Glutamatergic neuron (in vitro differentiated cells): ENCODE data around the gene CELF4. TPM values are rescaled to one million over a fixed set of nuclear protein-coding genes. Genes with fewer than 3 reads are reported as not detected.

ENCODE experiments used
- DNase-seq: peaks from one replicate; pipeline ENCODE4 v3.0.0; 2022
- H3K27ac Mint-ChIP-seq: one replicate; pipeline ENCODE4 v1.8.0; 2020; ENCODE audit warnings: mild to moderate bottlenecking, mixed read lengths, inconsistent platforms; ENCODE audit not compliant: unreplicated experiment
- H3K27me3 Mint-ChIP-seq: one replicate; pipeline ENCODE4 v1.8.0; 2020; ENCODE audit warnings: mild to moderate bottlenecking, moderate library complexity, mixed read lengths, inconsistent platforms; ENCODE audit not compliant: unreplicated experiment
- H3K36me3 Mint-ChIP-seq: one replicate; pipeline ENCODE4 v1.8.0; 2020; ENCODE audit warnings: mild to moderate bottlenecking, mixed read lengths, inconsistent platforms; ENCODE audit not compliant: unreplicated experiment
- H3K4me1 Mint-ChIP-seq: one replicate; pipeline ENCODE4 v1.8.0; 2020; ENCODE audit warnings: mild to moderate bottlenecking, low read depth, mixed read lengths, inconsistent platforms; ENCODE audit not compliant: unreplicated experiment
- H3K4me3 Mint-ChIP-seq: one replicate; pipeline ENCODE4 v1.8.0; 2020; ENCODE audit warnings: mild to moderate bottlenecking, mixed read lengths, inconsistent platforms; ENCODE audit not compliant: unreplicated experiment
- H3K9me3 Mint-ChIP-seq: one replicate; pipeline ENCODE4 v1.8.0; 2020; ENCODE audit warnings: mild to moderate bottlenecking, moderate library complexity, mixed read lengths, inconsistent platforms; ENCODE audit not compliant: unreplicated experiment
- CTCF ChIP-seq: fragments of 200-600 bp; sonication (generic); IDR thresholded peaks from one replicate; pipeline ENCODE4 v1.5.0; 2021; ENCODE audit not compliant: partially characterized antibody, unreplicated experiment
- total RNA-seq: library from RNA; stranded (reverse); fragmentation: NEBNext Ultra II Directional; extraction: Animal tissue kit (Norgen Biotek cat#: 25700); gene quantifications from one replicate; pipeline ENCODE4 v1.2.1, GENCODE V29; 2021; ENCODE audit not compliant: unreplicated experiment

CELF4 gene
- total RNA-seq, 1 donor from 2014 or later: 38.4 TPM

DNA sequence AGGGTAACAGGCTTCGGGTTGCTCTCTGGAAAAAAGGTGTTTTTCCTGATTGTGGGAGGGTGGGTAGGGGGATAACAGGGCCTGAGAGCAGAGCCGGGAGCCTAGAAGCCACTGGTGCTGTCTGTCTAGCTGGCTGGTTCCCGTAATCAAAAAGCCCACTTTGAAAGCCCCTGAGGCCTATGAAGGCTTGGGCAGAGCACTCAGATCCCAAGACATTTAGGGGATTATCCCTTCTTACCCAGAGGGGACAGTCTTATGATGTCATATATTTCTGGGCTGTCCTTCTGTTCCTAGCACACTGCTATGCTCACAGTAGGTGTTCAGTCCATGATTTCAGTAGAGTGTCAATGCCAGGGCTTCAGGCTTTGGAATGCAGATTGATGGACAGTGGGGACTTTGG lies 45.1 kb downstream of the CELF4 start:
- H3K4me3 Mint-ChIP-seq: no peak overlapping the region
- peaks cover 6% of the 10 kb centered on the region for H3K9me3 Mint-ChIP-seq
- no peak for DNase-seq
- TF ChIP-seq CTCF: no peak
- H3K27me3 Mint-ChIP-seq: peaks cover 17% of the 10 kb centered on the region
- no peaks in the 10 kb centered on the region for H3K36me3 Mint-ChIP-seq
- peaks cover 40% of the 10 kb centered on the region for H3K4me1 Mint-ChIP-seq
- H3K27ac Mint-ChIP-seq: no peak overlapping the region

- peak overlapping the region; percentile 10 for H3K4me3 Mint-ChIP-seq
- no peak for DNase-seq
- TF ChIP-seq CTCF: no peak
- no peak overlapping the region for H3K27ac Mint-ChIP-seq
- peaks cover 17% of the 10 kb centered on the region for H3K27me3 Mint-ChIP-seq
- H3K9me3 Mint-ChIP-seq: peaks cover 6% of the 10 kb centered on the region
- no peaks in the 10 kb centered on the region for H3K36me3 Mint-ChIP-seq
- peaks cover 37% of the 10 kb centered on the region for H3K4me1 Mint-ChIP-seq
Measured at GRCh38 chr18:37519510-37520135, 46.0 kb downstream of the CELF4 start.

DNA sequence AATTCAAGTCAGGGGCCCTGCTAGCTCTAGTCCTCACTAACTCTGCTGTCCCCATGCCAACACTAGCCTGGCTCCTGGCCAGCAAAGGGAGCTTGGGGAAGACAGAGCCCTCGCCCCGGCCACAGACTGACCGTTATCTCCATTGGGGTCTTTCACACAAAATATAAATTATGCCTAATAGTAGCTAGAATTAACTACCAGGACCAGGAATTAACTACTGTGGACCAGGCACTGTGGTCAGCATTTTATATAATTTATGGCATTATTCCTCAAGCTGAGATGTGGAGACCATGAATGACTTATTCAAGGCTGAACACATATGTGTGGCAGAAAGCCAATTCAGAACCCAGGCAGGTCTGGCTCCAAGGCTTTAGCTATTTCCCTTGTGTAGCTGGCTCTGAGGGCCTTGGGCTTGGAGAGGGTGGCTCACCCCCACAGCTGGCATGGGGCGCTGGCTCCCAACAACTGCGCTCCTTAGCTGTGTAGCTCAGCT lies 49.2 kb downstream of the CELF4 start:
- no peak for DNase-seq
- TF ChIP-seq CTCF: no peak
- H3K4me3 Mint-ChIP-seq: no peak overlapping the region
- H3K9me3 Mint-ChIP-seq: peaks cover 3% of the 10 kb centered on the region
- peaks cover 11% of the 10 kb centered on the region for H3K36me3 Mint-ChIP-seq
- no peak overlapping the region for H3K27ac Mint-ChIP-seq
- H3K4me1 Mint-ChIP-seq: peaks cover 23% of the 10 kb centered on the region
- H3K27me3 Mint-ChIP-seq: peaks cover 13% of the 10 kb centered on the region

DNA sequence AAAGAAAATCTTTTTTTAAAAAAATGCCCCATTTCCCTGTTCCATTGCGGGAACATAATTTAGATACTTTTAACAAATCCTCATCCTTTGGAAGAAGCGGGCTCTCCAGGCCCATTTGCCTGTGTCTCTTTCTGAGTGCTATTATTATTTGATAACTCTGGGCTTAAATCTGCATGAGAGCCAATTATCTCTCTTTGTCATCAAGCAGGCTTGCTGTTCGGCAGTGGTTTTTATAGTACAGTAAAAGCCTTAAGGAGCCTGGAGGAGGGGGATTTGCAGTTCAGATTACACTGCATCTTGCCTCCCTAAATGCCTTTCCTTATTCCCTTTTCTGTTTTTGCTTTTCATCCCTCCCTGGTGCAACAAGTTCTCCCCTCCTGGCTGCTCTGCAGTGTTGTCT lies 50.6 kb downstream of the CELF4 start:
- Mint-ChIP-seq H3K27me3 (peaks cover 18% of the 10 kb centered on the region), H3K9me3 (peaks cover 3% of the 10 kb centered on the region)

More for the DNA sequence above, 50.6 kb downstream of the CELF4 start:
- Mint-ChIP-seq H3K4me1 (peaks cover 20% of the 10 kb centered on the region), H3K4me3 (no peak overlapping the region), H3K27ac (no peak overlapping the region), H3K36me3 (peaks cover 26% of the 10 kb centered on the region)
- TF ChIP-seq CTCF: no peak
- no peak for DNase-seq
